HG03097 (cell line): Measurements from ENCODE around the gene KISS1R.
"Not testable (repeated sequence)": the region's sequence is repeated elsewhere in the genome, so short reads cannot be mapped to it uniquely, and the experiment has no call there.

Experiments used
- ATAC-seq: cut with Tn5 transposase; IDR thresholded peaks from one replicate; pipeline ENCODE4 v1.9.1; 2021; ENCODE audit not compliant: unreplicated experiment, low FRiP score

KISS1R gene

GRCh38 chr19:881385-882071 lies 35.6 kb upstream of the KISS1R start:
- no peak for ATAC-seq

- ATAC-seq, result no peak
Measured at GRCh38 chr19:882871-883497, 34.1 kb upstream of the KISS1R start.

- no peak for ATAC-seq
Measured at GRCh38 chr19:883661-884211, 33.4 kb upstream of the KISS1R start.

- ATAC-seq, result no peak
Measured at GRCh38 chr19:884420-885211, 32.5 kb upstream of the KISS1R start.

- ATAC-seq, result no peak
Measured at GRCh38 chr19:885536-886224, 31.5 kb upstream of the KISS1R start.

GRCh38 chr19:887072-887471 lies 30.1 kb upstream of the KISS1R start:
- ATAC-seq, result no peak

GRCh38 chr19:887599-887998 lies 29.5 kb upstream of the KISS1R start:
- ATAC-seq, result no peak

- no peak for ATAC-seq
Measured at GRCh38 chr19:888581-889385, 28.4 kb upstream of the KISS1R start.

- ATAC-seq, result no peak
Measured at GRCh38 chr19:889662-890295, 27.4 kb upstream of the KISS1R start.

- ATAC-seq, result no peak
Measured at GRCh38 chr19:890831-891230, 26.3 kb upstream of the KISS1R start.

GRCh38 chr19:891421-892200 lies 25.5 kb upstream of the KISS1R start:
- ATAC-seq, result not testable (repeated sequence)

- ATAC-seq, result peak; percentile 7
Measured at GRCh38 chr19:892243-892893, 24.8 kb upstream of the KISS1R start.

- peak; percentile 80 for ATAC-seq
Measured at GRCh38 chr19:892894-893689, 24.0 kb upstream of the KISS1R start, which contains the start of the genes MED16 and RNU6-9. Gene MED16, minus strand, starts transcription at chr19:893187. Its CDS starts 2,056 bp downstream, at chr19:891131. Gene RNU6-9, plus strand, starts transcription at chr19:893484.

GRCh38 chr19:896434-896833 lies 20.7 kb upstream of the KISS1R start:
- ATAC-seq, result no peak

GRCh38 chr19:896999-897398 lies 20.1 kb upstream of the KISS1R start:
- no peak for ATAC-seq

- no peak for ATAC-seq
Measured at GRCh38 chr19:897442-898039, 19.6 kb upstream of the KISS1R start.

- no peak for ATAC-seq
Measured at GRCh38 chr19:898663-899062, 18.5 kb upstream of the KISS1R start.
